Neural progenitor cell (in vitro differentiated cells): Measurements from ENCODE around the gene USP36. TPM values are rescaled to one million over a fixed set of nuclear protein-coding genes. Genes with fewer than 3 reads are reported as not detected.

Experiments used
- DNase-seq: peaks from one replicate; pipeline ENCODE4 v3.0.0-alpha.2; 2016; ENCODE audit warnings: low spot score
- H2AFZ ChIP-seq: fragments of 200-600 bp; sonication (generic); replicated peaks from 2 replicates; pipeline ENCODE4 v1.6.1; 2016; ENCODE audit warnings: antibody characterized with exemption
- H3F3A ChIP-seq: fragments of 200-600 bp; sonication (generic); 2 replicates; pipeline ENCODE4 v1.6.1; 2016; ENCODE audit warnings: antibody characterized with exemption, low read depth
- H3K27ac ChIP-seq: fragments of 200-600 bp; sonication (generic); 2 replicates; pipeline ENCODE4 v1.5.1; 2016; ENCODE audit warnings: mild to moderate bottlenecking
- H3K27me3 ChIP-seq: fragments of 200-600 bp; sonication (generic); 2 replicates; pipeline ENCODE4 v1.6.1; 2016; ENCODE audit warnings: mild to moderate bottlenecking, moderate library complexity
- H3K36me3 ChIP-seq: fragments of 200-600 bp; sonication (generic); 2 replicates; pipeline ENCODE4 v1.5.1; 2016
- H3K4me1 ChIP-seq: fragments of 200-600 bp; sonication (generic); 2 replicates; pipeline ENCODE4 v1.6.1; 2016; ENCODE audit warnings: mixed run types
- H3K4me2 ChIP-seq: fragments of 200-600 bp; sonication (generic); 2 replicates; pipeline ENCODE4 v1.6.1; 2016
- H3K4me3 ChIP-seq: fragments of 200-600 bp; sonication (generic); 2 replicates; pipeline ENCODE4 v1.5.1; 2016
- H3K79me2 ChIP-seq: fragments of 200-600 bp; sonication (generic); 2 replicates; pipeline ENCODE4 v1.6.1; 2016; ENCODE audit warnings: low read depth
- H3K9ac ChIP-seq: fragments of 200-600 bp; sonication (generic); 2 replicates; pipeline ENCODE4 v1.6.1; 2016
- H3K9me3 ChIP-seq: fragments of 200-600 bp; sonication (generic); 2 replicates; pipeline ENCODE4 v1.5.1; 2016; ENCODE audit warnings: low read depth
- H4K20me1 ChIP-seq: fragments of 200-600 bp; sonication (generic); 2 replicates; pipeline ENCODE4 v1.6.1; 2016; ENCODE audit warnings: low read depth
- H3K27ac Mint-ChIP-seq: 3 replicates; pipeline ENCODE4 v1.8.0; 2021; ENCODE audit warnings: mixed read lengths
- H3K27me3 Mint-ChIP-seq: 2 replicates; pipeline ENCODE4 v1.8.0; 2022; ENCODE audit warnings: low read depth, mild to moderate bottlenecking, inconsistent platforms, moderate library complexity, mixed read lengths; ENCODE audit not compliant: insufficient read depth
- H3K36me3 Mint-ChIP-seq: 3 replicates; pipeline ENCODE4 v1.8.0; 2021; ENCODE audit warnings: mixed read lengths
- H3K4me1 Mint-ChIP-seq: 3 replicates; pipeline ENCODE4 v1.8.0; 2021; ENCODE audit warnings: mixed read lengths
- H3K4me3 Mint-ChIP-seq: 3 replicates; pipeline ENCODE4 v1.8.0; 2021; ENCODE audit warnings: mild to moderate bottlenecking, moderate library complexity, mixed read lengths
- H3K9me3 Mint-ChIP-seq: 3 replicates; pipeline ENCODE4 v1.8.0; 2020; ENCODE audit warnings: mixed read lengths
- EZH2 ChIP-seq: fragments of 200-600 bp; sonication (generic); IDR thresholded peaks from 2 replicates; pipeline ENCODE4 v1.6.1; 2017; ENCODE audit warnings: antibody characterized with exemption, mild to moderate bottlenecking, moderate library complexity
- EZH2phosphoT487 ChIP-seq: fragments of 200-600 bp; sonication (generic); IDR thresholded peaks from 2 replicates; pipeline ENCODE4 v1.6.1; 2017; ENCODE audit warnings: antibody characterized with exemption
- total RNA-seq: library from RNA; depleted of rRNA; stranded (reverse); fragments of >200 nt; gene quantifications from 2 replicates; pipeline ENCODE4 v1.2.3, GENCODE V29; 2015; ENCODE audit warnings: low replicate concordance
- TF ChIP-seq, protein P1 (sequence below): fragments of 200-600 bp; sonication (generic); IDR thresholded peaks from 2 replicates; pipeline ENCODE4 v1.5.1; 2017; ENCODE audit warnings: antibody characterized with exemption, mild to moderate bottlenecking

The USP36 gene
- total RNA-seq, 1 donor from 2014 or later = 16.6 TPM

DNA sequence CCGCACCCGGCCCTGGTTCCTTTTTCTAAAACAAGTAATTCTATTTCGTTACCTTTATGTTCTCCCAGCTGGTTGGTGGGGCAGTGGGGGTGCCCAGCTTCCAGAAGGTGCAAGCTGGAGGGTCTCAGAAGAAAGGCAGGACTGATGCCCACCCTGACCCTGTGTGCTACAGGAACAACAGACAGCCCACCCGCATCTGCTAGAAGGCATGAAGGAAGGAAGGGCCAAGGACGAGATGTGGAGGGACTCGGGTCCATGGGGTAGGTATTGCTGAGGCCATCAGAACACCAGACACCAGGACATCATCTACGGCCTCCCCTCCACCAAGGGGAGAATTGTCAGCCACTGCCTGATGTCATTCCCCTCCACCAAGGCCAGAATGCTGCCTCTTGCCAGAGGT, 52.2 kb downstream of the USP36 start:
- Mint-ChIP-seq H3K4me3 (no peak overlapping the region), H3K27me3 (no peaks in the 10 kb centered on the region), H3K36me3 (peaks cover 6% of the 10 kb centered on the region), H3K9me3 (no peaks in the 10 kb centered on the region), H3K4me1 (peaks cover 19% of the 10 kb centered on the region), H3K27ac (peak overlapping the region; percentile 63)
- no peak for DNase-seq
- TF ChIP-seq EZH2phosphoT487 (no peak), EZH2 (no peak)
- TF ChIP-seq, protein P1, sequence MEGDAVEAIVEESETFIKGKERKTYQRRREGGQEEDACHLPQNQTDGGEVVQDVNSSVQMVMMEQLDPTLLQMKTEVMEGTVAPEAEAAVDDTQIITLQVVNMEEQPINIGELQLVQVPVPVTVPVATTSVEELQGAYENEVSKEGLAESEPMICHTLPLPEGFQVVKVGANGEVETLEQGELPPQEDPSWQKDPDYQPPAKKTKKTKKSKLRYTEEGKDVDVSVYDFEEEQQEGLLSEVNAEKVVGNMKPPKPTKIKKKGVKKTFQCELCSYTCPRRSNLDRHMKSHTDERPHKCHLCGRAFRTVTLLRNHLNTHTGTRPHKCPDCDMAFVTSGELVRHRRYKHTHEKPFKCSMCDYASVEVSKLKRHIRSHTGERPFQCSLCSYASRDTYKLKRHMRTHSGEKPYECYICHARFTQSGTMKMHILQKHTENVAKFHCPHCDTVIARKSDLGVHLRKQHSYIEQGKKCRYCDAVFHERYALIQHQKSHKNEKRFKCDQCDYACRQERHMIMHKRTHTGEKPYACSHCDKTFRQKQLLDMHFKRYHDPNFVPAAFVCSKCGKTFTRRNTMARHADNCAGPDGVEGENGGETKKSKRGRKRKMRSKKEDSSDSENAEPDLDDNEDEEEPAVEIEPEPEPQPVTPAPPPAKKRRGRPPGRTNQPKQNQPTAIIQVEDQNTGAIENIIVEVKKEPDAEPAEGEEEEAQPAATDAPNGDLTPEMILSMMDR = no peak
- H3K9me3 ChIP-seq = no peaks in the 10 kb centered on the region
- no peaks in the 10 kb centered on the region for H4K20me1 ChIP-seq
- H3K27me3 ChIP-seq = no peaks in the 10 kb centered on the region
- no peak overlapping the region for H2AFZ ChIP-seq
- no peak overlapping the region for H3K9ac ChIP-seq
- no peaks in the 10 kb centered on the region for H3F3A ChIP-seq
- no peaks in the 10 kb centered on the region for H3K79me2 ChIP-seq
- no peak overlapping the region for H3K4me3 ChIP-seq
- no peak overlapping the region for H3K4me2 ChIP-seq
- no peak overlapping the region for H3K27ac ChIP-seq
- peaks cover 7% of the 10 kb centered on the region for H3K4me1 ChIP-seq
- H3K36me3 ChIP-seq = no peaks in the 10 kb centered on the region

DNA sequence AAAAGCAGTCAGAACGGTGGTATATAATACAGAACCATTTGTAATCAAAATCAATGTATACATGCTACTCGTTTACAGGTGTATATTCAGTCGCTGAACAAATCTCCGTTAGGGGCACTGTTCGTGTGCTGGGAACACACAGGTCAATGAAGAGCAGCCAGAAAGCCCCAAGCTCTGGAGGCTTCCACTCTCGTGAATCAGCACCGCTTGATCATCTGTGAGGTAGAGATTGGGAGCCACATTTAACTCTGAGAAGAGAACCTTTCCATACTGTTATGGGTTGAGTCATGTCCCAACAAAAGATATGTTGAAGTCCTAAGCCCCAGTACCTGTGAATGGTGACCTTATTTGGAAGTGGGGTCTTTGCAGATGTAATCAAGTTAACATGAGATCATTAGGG, 53.2 kb downstream of the USP36 start:
- Histone ChIP-seq H3K4me1 (peaks cover 7% of the 10 kb centered on the region), H3K27me3 (no peaks in the 10 kb centered on the region), H3K79me2 (no peaks in the 10 kb centered on the region), H4K20me1 (no peaks in the 10 kb centered on the region), H3K36me3 (no peaks in the 10 kb centered on the region), H3K27ac (no peak overlapping the region), H2AFZ (no peak overlapping the region), H3K9me3 (no peaks in the 10 kb centered on the region), H3K4me2 (no peak overlapping the region), H3K9ac (no peak overlapping the region), H3F3A (peaks cover 8% of the 10 kb centered on the region), H3K4me3 (no peak overlapping the region)
- no peak overlapping the region for H3K4me3 Mint-ChIP-seq
- no peak for DNase-seq
- TF ChIP-seq, protein P1 = no peak
- TF ChIP-seq EZH2 (no peak), EZH2phosphoT487 (no peak)
- peaks cover 6% of the 10 kb centered on the region for H3K36me3 Mint-ChIP-seq
- H3K4me1 Mint-ChIP-seq = peaks cover 22% of the 10 kb centered on the region
- no peaks in the 10 kb centered on the region for H3K9me3 Mint-ChIP-seq
- no peaks in the 10 kb centered on the region for H3K27me3 Mint-ChIP-seq
- H3K27ac Mint-ChIP-seq = no peak overlapping the region

DNA sequence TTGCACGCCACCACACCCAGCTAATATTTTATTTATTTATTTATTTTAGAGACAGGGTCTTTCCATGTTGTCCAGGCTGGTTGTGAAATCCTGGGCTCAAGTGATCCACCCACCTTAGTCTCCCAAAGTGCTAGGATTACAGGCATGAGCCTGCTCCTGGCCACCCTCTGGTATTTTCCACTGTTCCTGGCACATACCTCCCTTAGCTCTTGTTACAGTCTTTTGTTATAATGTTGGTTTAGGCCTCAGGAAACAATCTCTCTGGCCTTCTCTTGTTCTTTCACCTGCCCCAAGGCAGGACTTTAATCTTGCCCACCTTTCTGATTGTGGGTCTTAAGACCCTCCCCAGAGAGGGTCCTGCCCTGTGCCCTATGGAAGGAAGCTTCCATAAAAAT, 55.0 kb downstream of the USP36 start:
- DNase-seq = no peak
- no peaks in the 10 kb centered on the region for H3K9me3 Mint-ChIP-seq
- Histone ChIP-seq H3K27ac (no peak overlapping the region), H3K9me3 (no peaks in the 10 kb centered on the region), H3K79me2 (no peaks in the 10 kb centered on the region), H3K27me3 (peaks cover 13% of the 10 kb centered on the region), H3K4me1 (peaks cover 10% of the 10 kb centered on the region), H3K9ac (no peak overlapping the region), H3K4me2 (no peak overlapping the region), H2AFZ (no peak overlapping the region), H4K20me1 (peaks cover 7% of the 10 kb centered on the region), H3F3A (peaks cover 16% of the 10 kb centered on the region), H3K36me3 (no peaks in the 10 kb centered on the region), H3K4me3 (no peak overlapping the region)
- peaks cover 13% of the 10 kb centered on the region for H3K4me1 Mint-ChIP-seq
- H3K36me3 Mint-ChIP-seq = peaks cover 4% of the 10 kb centered on the region
- no peak overlapping the region for H3K4me3 Mint-ChIP-seq
- TF ChIP-seq EZH2phosphoT487 (no peak), EZH2 (no peak)
- TF ChIP-seq, protein P1 = no peak
- H3K27me3 Mint-ChIP-seq = no peaks in the 10 kb centered on the region
- no peak overlapping the region for H3K27ac Mint-ChIP-seq
